ENCODE results near the gene TXNDC12. TPM values are rescaled to one million over a fixed set of nuclear protein-coding genes. Genes with fewer than 3 reads are reported as not detected.
A peak's percentile ranks its signal among the peaks of the same experiment; 100 is the strongest.

Gene TXNDC12
- polyA plus RNA-seq, 2 of the 4 experiments (the other 2 are of a cell fraction), result 59.7 to 65.2 TPM

- 8% methylated on average over 27 of the region's 78 CpGs for whole genome bisulfite sequencing (ENCODE audit: missing lambda C conversion rate)
- peak within 1 kb of the TSS; percentile 99 for H3K4me2 ChIP-seq
- DNase-seq (ENCODE audit: low read depth in 1 of 2, low spot score in 1 of 2), result peak; percentile 78 to 87
- peak; percentile 94 to 95 for ATAC-seq
- peak within 1 kb of the TSS; percentile 91 to 99 for H3K27ac ChIP-seq
- H3K4me3 ChIP-seq, result peak within 1 kb of the TSS; percentile 95
- peaks cover 46% of the 10 kb centered on the region for H3K4me1 ChIP-seq
- peak in 1 of 2 experiments; percentile 74; a peak in 3 of 5 replicates for TF ChIP-seq JUN (IDR thresholded peaks at IDR 0.05)
- peak; percentile 31; the same call in 1 of the 2 replicates for TF ChIP-seq E2F6 (IDR thresholded peaks at IDR 0.05; ENCODE audit: borderline replicate concordance, low read depth)
- peak; percentile 48 for TF ChIP-seq REST (IDR thresholded peaks at IDR 0.05)
- no peak for TF ChIP-seq CEBPB (IDR thresholded peaks at IDR 0.05)
- peak; percentile 76 for TF ChIP-seq MAX (IDR thresholded peaks at IDR 0.05)
- no peak for TF ChIP-seq RARB (CRISPR knock-in tag; IDR thresholded peaks at IDR 0.05)
- TF ChIP-seq KDM1A (IDR thresholded peaks at IDR 0.05; ENCODE audit: low read depth), result no peak
- TF ChIP-seq GATA3 (IDR thresholded peaks at IDR 0.05; ENCODE audit: borderline replicate concordance), result no peak
- TF ChIP-seq POLR2A (IDR thresholded peaks at IDR 0.05; ENCODE audit: low read length), result peak; percentile 71
- TF ChIP-seq PHF8 (IDR thresholded peaks at IDR 0.05; ENCODE audit: borderline replicate concordance, low read depth), result peak; percentile 62; the same call in 1 of the 2 replicates
- TF ChIP-seq TFCP2L1 (CRISPR knock-in tag; IDR thresholded peaks at IDR 0.05), result 0 out of 2 replicates have a peak, but pooled peaks have one; percentile 75
- 0 out of 3 replicates have a peak, but pooled peaks have one; percentile 32 for TF ChIP-seq BCL3 (IDR thresholded peaks at IDR 0.05)
- ChIA-PET CTCF (interaction anchor here (1.9 kb wide), 1 partner anchor 137 kb away, joined by 6 read pairs; no protein-coding TSS in a partner anchor), POLR2A (interaction anchor here (0.6 to 3.0 kb wide), 4 partner anchors 22 to 520 kb away, joined by 3 to 13 read pairs (median 4); partner anchors contain the start of genes BTF3L4, TUT4 and TXNDC12)
- H3K9me3 ChIP-seq, result no peaks in the 10 kb centered on the region
- no peak for FAIRE-seq
These were observed 21.6 kb downstream of the TXNDC12 start, which contains the start of gene KTI12 for GRCh38 chr1:52033190-52034049. Gene KTI12 (minus strand): TSS chr1:52033810. CDS start chr1:52033761, 49 bp downstream.

- WGBS (ENCODE audit: missing lambda C conversion rate), result 4% methylated on average over 12 of the region's 24 CpGs
- no peaks in the 10 kb centered on the region for H3K9me3 ChIP-seq
- peak overlapping the region; percentile 95 for H3K4me3 ChIP-seq
- peak; percentile 15 to 32 for DNase-seq (ENCODE audit: low read depth in 1 of 2, low spot score in 1 of 2)
- no peak for TF ChIP-seq CBX8 (IDR thresholded peaks at IDR 0.05)
- TF ChIP-seq FOSB (CRISPR knock-in tag; IDR thresholded peaks at IDR 0.05), result no peak
- no peak for TF ChIP-seq SREBF2 (IDR thresholded peaks at IDR 0.05)
- TF ChIP-seq PBX3 (IDR thresholded peaks at IDR 0.05), result no peak
- TF ChIP-seq ZSCAN20 (CRISPR knock-in tag; IDR thresholded peaks at IDR 0.05), result no peak
- no peak for TF ChIP-seq SMC3 (IDR thresholded peaks at IDR 0.05)
- no peak for TF ChIP-seq CHD4 (IDR thresholded peaks at IDR 0.05; ENCODE audit: borderline replicate concordance)
- no peak for TF ChIP-seq ATOH8 (CRISPR knock-in tag; IDR thresholded peaks at IDR 0.05; ENCODE audit: low read depth)
- no peak for TF ChIP-seq MAZ (IDR thresholded peaks at IDR 0.05; ENCODE audit: borderline replicate concordance, low read depth, low read length)
- ChIA-PET CTCF (interaction anchor here (1.9 kb wide), 1 partner anchor 136 kb away, joined by 6 read pairs; no protein-coding TSS in a partner anchor), POLR2A (interaction anchor here (0.6 to 3.0 kb wide), 3 partner anchors 23 to 520 kb away, joined by 3 to 13 read pairs (median 3); partner anchors contain the start of genes BTF3L4, TUT4 and TXNDC12)
- no peak for FAIRE-seq
- ATAC-seq, result peak; percentile 60 to 69
- H3K27ac ChIP-seq, result peak overlapping the region; percentile 91 to 99
- peaks cover 46% of the 10 kb centered on the region for H3K4me1 ChIP-seq
- peak overlapping the region; percentile 99 for H3K4me2 ChIP-seq
These were observed 22.2 kb downstream of the TXNDC12 start for GRCh38 chr1:52032785-52033131.
